SK-N-SH (cell line): ENCODE measurements around the gene TUBA4B. TPM values are rescaled to one million over a fixed set of nuclear protein-coding genes. Genes with fewer than 3 reads are reported as not detected.

Experiments used
- CTCF ChIA-PET: fragments of 300-600, 350-600 bp; formaldehyde crosslinking; extraction: SDS; loops from one replicate; lab custom pipeline; 2021; lab: Yijun Ruan, JAX
- POLR2A ChIA-PET: fragments of 350-600 bp; sonication (Branson Sonifier 250); formaldehyde crosslinking; extraction: SDS; loops from one replicate; lab custom pipeline; 2020; ENCODE audit warnings: antibody characterized with exemption, inconsistent platforms; lab: Yijun Ruan, JAX
- DNase-seq: peaks from one replicate; pipeline ENCODE4 v3.0.0; 2012
- H2AFZ ChIP-seq: fragments of 200-600 bp; sonication (generic); 2 replicates; pipeline ENCODE4 v1.8.1; 2016; ENCODE audit warnings: antibody characterized with exemption, mild to moderate bottlenecking, low read depth
- H3F3A ChIP-seq: fragments of 200-600 bp; sonication (generic); replicated peaks from 2 replicates; pipeline ENCODE3; 2016; ENCODE audit warnings: antibody characterized with exemption, mild to moderate bottlenecking; ENCODE audit not compliant: insufficient read depth
- H3K27ac ChIP-seq, 2 experiments: fragments of 200-500 bp in 1 of 2; fragments of 200-600 bp in 1 of 2; sonication (Bioruptor generic) in 1 of 2; sonication (generic), shearing (Covaris generic) in 1 of 2; 2 replicates each; pipeline versions ENCODE4 v1.5.1 to v1.6.1; 2014 to 2016; ENCODE audit warnings: low read depth in 2 of 2, inconsistent platforms in 1 of 2, low read length in 1 of 2, mild to moderate bottlenecking in 1 of 2, mixed read lengths in 1 of 2
- H3K27me3 ChIP-seq: fragments of 200-600 bp; sonication (generic), shearing (Covaris generic); 2 replicates; pipeline ENCODE4 v1.6.1; 2016; ENCODE audit warnings: mixed run types; ENCODE audit not compliant: insufficient read depth
- H3K36me3 ChIP-seq, 2 experiments: fragments of 200-500 bp in 1 of 2; fragments of 200-600 bp in 1 of 2; sonication (Bioruptor generic) in 1 of 2; sonication (generic) in 1 of 2; replicated peaks in 1 of 2; 2 replicates each; pipeline versions ENCODE3 to v1.5.1; 2014 to 2016; ENCODE audit warnings: low read length in 1 of 2, mild to moderate bottlenecking in 1 of 2; ENCODE audit not compliant: insufficient read depth in 2 of 2, control insufficient read depth in 1 of 2
- H3K4me1 ChIP-seq, 2 experiments: fragments of 200-500 bp in 1 of 2; fragments of 200-600 bp in 1 of 2; sonication (Bioruptor generic) in 1 of 2; sonication (generic), shearing (Covaris generic) in 1 of 2; 2 replicates each; pipeline versions ENCODE4 v1.5.1 to v1.6.1; 2014 to 2016; ENCODE audit warnings: low read depth in 1 of 2, low read length in 1 of 2, mixed run types in 1 of 2; ENCODE audit not compliant: insufficient read depth in 2 of 2, control insufficient read depth in 1 of 2
- H3K4me2 ChIP-seq: fragments of 200-600 bp; sonication (generic), shearing (Covaris generic); 2 replicates; pipeline ENCODE4 v1.6.1; 2017; ENCODE audit warnings: mixed run types
- H3K4me3 ChIP-seq, 2 experiments: fragments of 200-500 bp in 1 of 2; fragments of 200-600 bp in 1 of 2; sonication (Bioruptor generic) in 1 of 2; sonication (generic), shearing (Covaris generic) in 1 of 2; 2 replicates each; pipeline versions ENCODE4 v1.5.1 to v1.8.1; 2014 to 2016; ENCODE audit warnings: low read depth in 2 of 2, inconsistent platforms in 1 of 2, low read length in 1 of 2, mild to moderate bottlenecking in 1 of 2, mixed read lengths in 1 of 2, moderate library complexity in 1 of 2
- H3K79me2 ChIP-seq: fragments of 200-600 bp; sonication (generic); 2 replicates; pipeline ENCODE4 v1.8.1; 2017; ENCODE audit warnings: mild to moderate bottlenecking; ENCODE audit not compliant: insufficient read depth
- H3K9ac ChIP-seq: fragments of 200-600 bp; sonication (generic); 2 replicates; pipeline ENCODE4 v1.6.1; 2017; ENCODE audit warnings: mixed run types
- H3K9me2 ChIP-seq: fragments of 200-600 bp; sonication (generic); 2 replicates; pipeline ENCODE4 v1.6.1; 2017; ENCODE audit warnings: mixed run types
- H3K9me3 ChIP-seq: fragments of 200-600 bp; sonication (generic); 2 replicates; pipeline ENCODE4 v1.6.1; 2017; ENCODE audit warnings: mixed run types, mild to moderate bottlenecking, moderate library complexity
- H4K20me1 ChIP-seq: fragments of 200-600 bp; sonication (generic); 2 replicates; pipeline ENCODE4 v1.6.1; 2017; ENCODE audit warnings: mild to moderate bottlenecking, mixed run types; ENCODE audit not compliant: insufficient read depth
- EP300 ChIP-seq, 2 experiments: IDR thresholded peaks; 2 replicates each; pipeline versions ENCODE4 v1.4.0 to v1.6.1; 2012; ENCODE audit warnings: borderline replicate concordance in 1 of 2, low read depth in 1 of 2, low read length in 1 of 2
- EZH2phosphoT487 ChIP-seq: fragments of 200-600 bp; sonication (generic); IDR thresholded peaks from 2 replicates; pipeline ENCODE4 v1.6.1; 2017; ENCODE audit warnings: low read depth, mixed run types, mild to moderate bottlenecking, antibody characterized with exemption, moderate library complexity, borderline replicate concordance
- FOSL2 ChIP-seq: IDR thresholded peaks from 2 replicates; pipeline ENCODE4 v1.4.0; 2012; ENCODE audit warnings: low read depth, mild to moderate bottlenecking, moderate library complexity, borderline replicate concordance
- IRF3 ChIP-seq: fragments of 150-350 bp; IDR thresholded peaks from 2 replicates; pipeline ENCODE4 v1.6.1; 2016; ENCODE audit warnings: mild to moderate bottlenecking, low read depth, low read length
- MXI1 ChIP-seq: IDR thresholded peaks from 2 replicates; pipeline ENCODE4 v1.6.1; 2012; ENCODE audit warnings: mild to moderate bottlenecking, low read depth, low read length, improper control_type of control experiment
- NRF1 ChIP-seq: IDR thresholded peaks from 2 replicates; pipeline ENCODE4 v1.6.1; 2012; ENCODE audit warnings: low read depth, mild to moderate bottlenecking, low read length
- TAF1 ChIP-seq: IDR thresholded peaks from 2 replicates; pipeline ENCODE4 v1.6.1; 2012; ENCODE audit warnings: low read depth, mild to moderate bottlenecking, low read length, moderate library complexity, borderline replicate concordance
- USF2 ChIP-seq: fragments of 150-350 bp; IDR thresholded peaks from 2 replicates; pipeline ENCODE4 v1.6.1; 2017; ENCODE audit warnings: antibody characterized with exemption, low read length, low read depth, borderline replicate concordance
- WGBS: methylation state at CpG from one replicate; pipeline ENCODE4 v1.1.6; 2017; ENCODE audit warnings: low lambda C conversion rate; 5-methylcytosine and 5-hydroxymethylcytosine counted together
- polyA plus RNA-seq, 3 experiments: library from polyadenylated mRNA; depleted of rRNA; stranded (reverse); fragments of >200 nt; gene quantifications; 2 replicates each; pipeline ENCODE4 v1.2.3, GENCODE V29; 2012
- TF ChIP-seq, protein P1 (sequence below): IDR thresholded peaks from 2 replicates; pipeline ENCODE4 v1.4.0; 2012; ENCODE audit warnings: low read depth, borderline replicate concordance

TUBA4B gene
- polyA plus RNA-seq, 1 of the 3 experiments (the other 2 are of a cell fraction), result 0.03 TPM

GRCh38 chr2:219214786-219215185, 38.3 kb upstream of the TUBA4B start (continued):
- TF ChIP-seq, protein P1, sequence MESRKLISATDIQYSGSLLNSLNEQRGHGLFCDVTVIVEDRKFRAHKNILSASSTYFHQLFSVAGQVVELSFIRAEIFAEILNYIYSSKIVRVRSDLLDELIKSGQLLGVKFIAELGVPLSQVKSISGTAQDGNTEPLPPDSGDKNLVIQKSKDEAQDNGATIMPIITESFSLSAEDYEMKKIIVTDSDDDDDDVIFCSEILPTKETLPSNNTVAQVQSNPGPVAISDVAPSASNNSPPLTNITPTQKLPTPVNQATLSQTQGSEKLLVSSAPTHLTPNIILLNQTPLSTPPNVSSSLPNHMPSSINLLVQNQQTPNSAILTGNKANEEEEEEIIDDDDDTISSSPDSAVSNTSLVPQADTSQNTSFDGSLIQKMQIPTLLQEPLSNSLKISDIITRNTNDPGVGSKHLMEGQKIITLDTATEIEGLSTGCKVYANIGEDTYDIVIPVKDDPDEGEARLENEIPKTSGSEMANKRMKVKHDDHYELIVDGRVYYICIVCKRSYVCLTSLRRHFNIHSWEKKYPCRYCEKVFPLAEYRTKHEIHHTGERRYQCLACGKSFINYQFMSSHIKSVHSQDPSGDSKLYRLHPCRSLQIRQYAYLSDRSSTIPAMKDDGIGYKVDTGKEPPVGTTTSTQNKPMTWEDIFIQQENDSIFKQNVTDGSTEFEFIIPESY, result no peak
- TF ChIP-seq NRF1 (no peak), MXI1 (no peak)

GRCh38 chr2:219215871-219216534, 37.0 kb upstream of the TUBA4B start:
- 92% methylated on average over 25 of the region's 27 CpGs for WGBS
- Histone ChIP-seq H3K79me2 (no peaks in the 10 kb centered on the region), H2AFZ (no peak overlapping the region), H3K4me1 (peaks cover 5 to 30% of the 10 kb centered on the region in 2 experiments; a peak in 3 of 4 replicates), H3K9ac (no peak overlapping the region), H4K20me1 (no peaks in the 10 kb centered on the region), H3K27me3 (no peaks in the 10 kb centered on the region), H3K9me3 (no peaks in the 10 kb centered on the region), H3K9me2 (no peaks in the 10 kb centered on the region), H3K4me3 (no peak overlapping the region), H3K27ac (no peak overlapping the region; a peak in 1 of 4 replicates), H3K36me3 (peaks cover 13 to 46% of the 10 kb centered on the region in 2 experiments), H3K4me2 (no peak overlapping the region), H3F3A (peaks cover 27% of the 10 kb centered on the region)
- CTCF ChIA-PET, result interaction anchor here (1.1 to 4.7 kb wide), 6 partner anchors 9 to 79 kb away, joined by 3 to 26 read pairs (median 6); partner anchors contain the start of genes NHEJ1 and ZFAND2B
- TF ChIP-seq EP300 (IDR thresholded peaks at IDR 0.05; ENCODE audit: borderline replicate concordance in 1 of 2, low read depth in 1 of 2, low read length in 1 of 2) (no peak), TAF1 (no peak), EZH2phosphoT487 (no peak), IRF3 (no peak)
- no peak for DNase-seq
- POLR2A ChIA-PET, result interaction anchor here (0.5 to 4.0 kb wide), 3 partner anchors 9 to 29 kb away, joined by 3 to 52 read pairs (median 3); partner anchors contain the start of genes GLB1L, STK16 and ZFAND2B

DNA sequence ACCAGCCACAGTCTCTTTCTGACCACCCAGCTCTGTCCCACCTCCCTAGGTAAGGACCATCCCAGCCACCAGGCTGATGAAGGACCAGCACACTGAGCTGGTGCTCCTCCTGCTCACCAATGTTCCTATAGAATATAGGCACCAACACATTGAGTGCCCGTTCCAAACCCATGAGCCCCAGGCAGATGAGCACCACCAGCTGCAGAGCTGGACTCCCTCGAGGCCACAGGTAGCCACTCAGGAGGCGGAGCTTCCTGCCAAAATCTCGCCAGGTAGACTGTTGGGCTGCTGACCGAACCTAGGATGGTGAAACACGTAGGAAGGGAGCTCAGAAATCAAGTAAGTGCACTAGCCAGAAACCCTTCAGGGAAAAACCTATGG, 36.5 kb upstream of the TUBA4B start:
- peaks cover 5 to 30% of the 10 kb centered on the region in 2 experiments; a peak in 3 of 4 replicates for H3K4me1 ChIP-seq
- H3K27me3 ChIP-seq, result no peaks in the 10 kb centered on the region
- no peak overlapping the region for H2AFZ ChIP-seq
- TF ChIP-seq NRF1 (no peak), FOSL2 (no peak), USF2 (no peak)
- H3K9ac ChIP-seq, result no peak overlapping the region
- ChIA-PET CTCF (interaction anchor here (1.1 to 4.7 kb wide), 7 partner anchors 9 to 78 kb away, joined by 3 to 26 read pairs (median 5); partner anchors contain the start of genes NHEJ1 and ZFAND2B), POLR2A (interaction anchor here (0.5 to 4.0 kb wide), 3 partner anchors 9 to 28 kb away, joined by 3 to 52 read pairs (median 3); partner anchors contain the start of genes GLB1L, STK16 and ZFAND2B)
- no peaks in the 10 kb centered on the region for H3K79me2 ChIP-seq
- no peak overlapping the region for H3K4me3 ChIP-seq
- H4K20me1 ChIP-seq, result no peaks in the 10 kb centered on the region
- no peaks in the 10 kb centered on the region for H3K9me3 ChIP-seq
- H3K9me2 ChIP-seq, result no peaks in the 10 kb centered on the region
- H3F3A ChIP-seq, result peaks cover 27% of the 10 kb centered on the region
- no peak overlapping the region for H3K4me2 ChIP-seq
- DNase-seq, result no peak
- 100% methylated on average over 6 of the region's 6 CpGs for WGBS
- peaks cover 15 to 51% of the 10 kb centered on the region in 2 experiments for H3K36me3 ChIP-seq
- H3K27ac ChIP-seq, result no peak overlapping the region; a peak in 1 of 4 replicates
